Stimulated activated memory B cell treated with anti-CD40 and anti-IgM and Interleukin-4, amounts not matched to agents 10 μg/mL and 1 μg/mL and 100 μg/mL, for 72 hours (primary cell): ENCODE data around the gene ATAD3B.
"Not testable (repeated sequence)": the region's sequence is repeated elsewhere in the genome, so short reads cannot be mapped to it uniquely, and the experiment has no call there.

ENCODE experiments used
- ATAC-seq: fragments of 150-1000 bp; cut with Tn5 transposase; 2 replicates; pipeline ENCODE4 v1.10.0; 2021
- H3K27ac Mint-ChIP-seq: one replicate; pipeline ENCODE4 v1.8.0; 2022; ENCODE audit warnings: mild to moderate bottlenecking, mixed read lengths
- H3K27me3 Mint-ChIP-seq: one replicate; pipeline ENCODE4 v1.8.0; 2022; ENCODE audit warnings: mixed read lengths
- H3K36me3 Mint-ChIP-seq: one replicate; pipeline ENCODE4 v1.8.0; 2022; ENCODE audit warnings: mixed read lengths
- H3K4me1 Mint-ChIP-seq: one replicate; pipeline ENCODE4 v1.8.0; 2022; ENCODE audit warnings: mixed read lengths
- H3K4me3 Mint-ChIP-seq: one replicate; pipeline ENCODE4 v1.8.0; 2022; ENCODE audit warnings: mild to moderate bottlenecking, moderate library complexity, mixed read lengths
- H3K9me3 Mint-ChIP-seq: one replicate; pipeline ENCODE4 v1.8.0; 2022; ENCODE audit warnings: mixed read lengths

Gene ATAD3B

GRCh38 chr1:1479547-1480487, 8.3 kb downstream of the ATAD3B start:
- peaks cover 40% of the 10 kb centered on the region for H3K36me3 Mint-ChIP-seq

DNA sequence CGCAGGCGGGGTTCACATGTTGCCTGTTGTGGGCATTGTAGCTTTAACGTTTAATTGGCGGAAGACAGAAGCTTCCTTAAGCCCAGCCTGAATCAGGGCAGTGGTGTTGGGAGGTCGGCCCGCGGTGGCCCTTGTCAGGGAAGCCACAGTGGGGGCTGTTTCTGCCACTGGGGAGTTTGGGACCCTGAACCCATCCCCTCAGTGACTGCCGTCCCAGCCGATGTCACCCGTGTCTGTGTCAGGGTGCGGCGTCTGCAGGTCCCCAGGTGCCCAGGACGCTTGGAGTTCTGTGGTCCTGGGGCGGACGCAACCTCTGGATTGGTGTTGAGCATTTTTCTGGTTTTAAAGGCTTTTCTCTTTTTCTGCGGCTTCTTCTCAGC, 8.9 kb downstream of the ATAD3B start:
- H3K9me3 Mint-ChIP-seq, H3K4me3 Mint-ChIP-seq, H3K27me3 Mint-ChIP-seq, H3K27ac Mint-ChIP-seq, ATAC-seq: not testable (repeated sequence)
- Mint-ChIP-seq H3K36me3 (peaks cover 36% of the 10 kb centered on the region), H3K4me1 (peaks cover 12% of the 10 kb centered on the region)

More at GRCh38 chr1:1479547-1480487, 8.3 kb downstream of the ATAD3B start:
- no peaks in the 10 kb centered on the region for H3K9me3 Mint-ChIP-seq
- no peak overlapping the region for H3K27ac Mint-ChIP-seq
- peaks cover 16% of the 10 kb centered on the region for H3K4me1 Mint-ChIP-seq
- no peaks in the 10 kb centered on the region for H3K27me3 Mint-ChIP-seq
- ATAC-seq = peak; percentile 50
- no peak overlapping the region for H3K4me3 Mint-ChIP-seq

DNA sequence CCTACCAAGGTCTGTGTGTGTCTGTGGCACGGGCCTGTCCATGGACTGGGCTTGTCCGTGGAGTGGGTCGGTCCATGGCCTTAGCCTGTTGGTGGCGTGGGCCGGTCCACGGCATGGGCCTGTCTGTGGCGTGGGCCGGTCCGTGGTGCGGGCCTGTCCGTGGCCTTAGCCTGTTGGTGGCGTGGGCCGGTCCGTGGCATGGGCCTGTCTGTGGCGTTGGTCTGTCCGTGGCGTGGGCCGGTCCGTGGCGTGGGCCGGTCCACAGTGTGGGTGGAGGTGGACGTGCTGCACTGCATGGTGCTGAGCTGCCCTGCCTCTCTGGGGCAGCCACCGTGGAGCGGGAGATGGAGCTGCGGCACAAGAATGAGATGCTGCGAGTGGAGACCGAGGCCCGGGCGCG, 10.2 kb downstream of the ATAD3B start:
- not testable (repeated sequence) for H3K9me3 Mint-ChIP-seq, H3K4me1 Mint-ChIP-seq, H3K27me3 Mint-ChIP-seq, ATAC-seq, H3K4me3 Mint-ChIP-seq, H3K27ac Mint-ChIP-seq
- H3K36me3 Mint-ChIP-seq = peaks cover 29% of the 10 kb centered on the region

DNA sequence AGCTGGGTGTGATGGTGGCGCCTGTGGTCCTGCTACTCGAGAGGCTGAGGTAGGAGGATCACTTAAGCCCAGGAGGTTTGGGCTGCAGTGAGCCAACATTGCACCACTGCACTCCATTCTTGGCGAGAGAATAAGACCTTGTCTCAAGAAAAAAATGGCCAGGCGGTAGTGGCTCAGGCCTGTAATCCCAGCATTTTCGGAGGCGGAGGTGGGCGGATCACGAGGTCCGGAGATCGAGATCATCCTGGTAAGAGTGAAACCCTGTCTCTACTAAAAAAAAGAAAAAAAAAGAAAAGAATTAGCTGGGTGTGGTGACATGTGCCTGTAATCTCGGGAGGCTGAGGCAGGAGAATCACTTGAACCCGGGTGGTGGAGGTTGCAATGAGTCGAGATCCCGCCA, 11.3 kb downstream of the ATAD3B start:
- H3K27ac Mint-ChIP-seq = no peak overlapping the region
- H3K27me3 Mint-ChIP-seq = no peaks in the 10 kb centered on the region
- no peak for ATAC-seq
- peaks cover 10% of the 10 kb centered on the region for H3K4me1 Mint-ChIP-seq
- H3K4me3 Mint-ChIP-seq = no peak overlapping the region
- peaks cover 23% of the 10 kb centered on the region for H3K36me3 Mint-ChIP-seq
- no peaks in the 10 kb centered on the region for H3K9me3 Mint-ChIP-seq

- Mint-ChIP-seq H3K9me3 (no peaks in the 10 kb centered on the region), H3K27ac (no peak overlapping the region), H3K36me3 (peaks cover 23% of the 10 kb centered on the region), H3K4me1 (peaks cover 10% of the 10 kb centered on the region), H3K4me3 (no peak overlapping the region), H3K27me3 (no peaks in the 10 kb centered on the region)
- ATAC-seq = no peak
Measured at GRCh38 chr1:1483714-1484113, 12.1 kb downstream of the ATAD3B start.

GRCh38 chr1:1484976-1485750, 13.6 kb downstream of the ATAD3B start:
- not testable (repeated sequence) for H3K9me3 Mint-ChIP-seq, H3K27me3 Mint-ChIP-seq, H3K4me3 Mint-ChIP-seq, H3K27ac Mint-ChIP-seq, H3K4me1 Mint-ChIP-seq
- ATAC-seq = peak; percentile 20
- H3K36me3 Mint-ChIP-seq = peaks cover 25% of the 10 kb centered on the region

DNA sequence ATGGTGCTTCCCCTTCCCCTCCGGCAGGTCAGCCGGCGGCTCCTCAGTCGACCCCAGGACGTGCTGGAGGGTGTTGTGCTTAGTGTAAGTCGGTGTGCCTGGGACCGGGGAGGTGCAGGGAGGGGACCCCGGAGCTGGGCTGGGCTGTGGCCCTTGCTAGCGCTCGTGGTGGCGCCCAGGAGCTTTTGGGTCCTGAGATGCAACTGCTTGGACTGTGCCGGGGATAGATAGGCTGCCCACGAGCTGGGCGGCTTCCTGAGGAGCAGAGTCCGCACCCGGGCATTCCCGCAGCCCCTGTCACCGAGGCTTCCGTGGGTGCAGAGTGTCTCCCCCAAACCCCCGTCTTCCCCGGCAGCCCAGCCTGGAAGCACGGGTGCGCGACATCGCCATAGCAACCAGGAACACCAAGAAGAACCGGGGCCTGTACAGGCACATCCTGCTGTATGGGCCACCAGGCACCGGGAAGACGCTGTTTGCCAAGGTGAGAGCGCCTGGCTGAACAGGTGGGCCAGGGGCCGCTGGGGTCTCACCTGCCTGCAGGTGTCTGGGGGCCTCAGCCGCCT, 14.3 kb downstream of the ATAD3B start:
- peaks cover 26% of the 10 kb centered on the region for H3K36me3 Mint-ChIP-seq
- not testable (repeated sequence) for H3K9me3 Mint-ChIP-seq, H3K27me3 Mint-ChIP-seq, H3K4me1 Mint-ChIP-seq, H3K4me3 Mint-ChIP-seq, H3K27ac Mint-ChIP-seq, ATAC-seq

GRCh38 chr1:1487701-1488100, 16.1 kb downstream of the ATAD3B start:
- H3K4me3 Mint-ChIP-seq = no peak overlapping the region
- H3K27ac Mint-ChIP-seq = no peak overlapping the region
- no peaks in the 10 kb centered on the region for H3K27me3 Mint-ChIP-seq
- H3K9me3 Mint-ChIP-seq = no peaks in the 10 kb centered on the region
- no peak for ATAC-seq
- H3K36me3 Mint-ChIP-seq = peaks cover 37% of the 10 kb centered on the region
- H3K4me1 Mint-ChIP-seq = no peaks in the 10 kb centered on the region

- ATAC-seq = no peak
- no peaks in the 10 kb centered on the region for H3K4me1 Mint-ChIP-seq
- H3K27me3 Mint-ChIP-seq = no peaks in the 10 kb centered on the region
- H3K4me3 Mint-ChIP-seq = no peak overlapping the region
- peaks cover 52% of the 10 kb centered on the region for H3K36me3 Mint-ChIP-seq
- H3K27ac Mint-ChIP-seq = no peak overlapping the region
- H3K9me3 Mint-ChIP-seq = peaks cover 3% of the 10 kb centered on the region
Measured at GRCh38 chr1:1489231-1489630, 17.7 kb downstream of the ATAD3B start.

DNA sequence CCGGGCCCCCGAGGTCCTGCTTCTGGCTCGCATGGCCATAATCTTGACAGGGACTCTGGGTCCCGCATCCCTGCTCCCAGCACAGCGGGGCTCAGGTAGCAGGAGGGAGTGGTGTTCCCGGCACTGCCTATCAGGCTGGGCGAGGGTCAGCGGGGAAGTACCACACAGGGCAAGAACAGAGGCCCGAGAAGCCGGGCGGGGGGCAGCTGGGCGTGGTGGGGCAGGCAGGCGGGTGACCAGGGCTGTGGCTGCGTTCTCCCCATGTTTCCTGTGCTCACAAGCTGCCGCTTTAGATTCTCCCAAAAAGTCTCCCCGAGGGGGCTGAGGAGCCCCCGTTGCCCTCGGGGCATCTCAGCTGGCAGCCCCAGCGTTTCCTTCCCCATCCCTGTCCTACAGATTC, 18.3 kb downstream of the ATAD3B start:
- Mint-ChIP-seq H3K4me1 (no peaks in the 10 kb centered on the region), H3K9me3 (peaks cover 3% of the 10 kb centered on the region), H3K27me3 (no peaks in the 10 kb centered on the region), H3K36me3 (peaks cover 58% of the 10 kb centered on the region), H3K4me3 (no peak overlapping the region), H3K27ac (no peak overlapping the region)
- ATAC-seq = no peak

DNA sequence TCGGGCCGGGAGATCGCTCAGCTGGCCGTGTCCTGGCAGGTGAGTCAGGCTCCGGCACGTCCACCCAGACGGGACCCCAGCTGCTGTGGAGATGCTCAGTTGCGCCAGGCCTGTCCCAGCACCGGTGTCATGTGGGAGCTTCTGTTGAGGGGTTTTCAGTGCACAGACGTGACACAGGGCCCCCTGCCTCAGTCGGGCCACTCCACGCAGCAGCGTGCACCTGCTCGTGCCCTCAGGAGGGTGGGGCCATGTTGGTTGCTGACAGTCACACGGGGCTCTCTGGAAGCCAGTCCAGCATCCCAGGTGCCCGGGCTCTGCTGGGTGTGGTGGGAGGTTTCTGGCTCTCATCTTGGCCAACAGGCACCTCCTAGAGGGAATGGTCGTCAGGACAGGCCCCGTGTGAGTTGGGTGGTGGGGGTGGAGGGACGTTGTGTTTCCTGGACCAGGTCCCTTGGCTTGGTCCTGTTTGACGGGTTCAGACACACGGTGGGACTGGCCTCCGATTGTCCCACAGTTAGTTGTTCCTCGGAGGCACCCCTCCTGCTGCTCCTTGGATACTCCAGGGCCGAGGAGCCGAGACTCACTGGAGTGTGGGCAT, 19.2 kb downstream of the ATAD3B start:
- H3K4me3 Mint-ChIP-seq = no peak overlapping the region
- peaks cover 3% of the 10 kb centered on the region for H3K9me3 Mint-ChIP-seq
- no peaks in the 10 kb centered on the region for H3K4me1 Mint-ChIP-seq
- H3K27ac Mint-ChIP-seq = no peak overlapping the region
- H3K36me3 Mint-ChIP-seq = peaks cover 65% of the 10 kb centered on the region
- ATAC-seq = no peak
- H3K27me3 Mint-ChIP-seq = no peaks in the 10 kb centered on the region

DNA sequence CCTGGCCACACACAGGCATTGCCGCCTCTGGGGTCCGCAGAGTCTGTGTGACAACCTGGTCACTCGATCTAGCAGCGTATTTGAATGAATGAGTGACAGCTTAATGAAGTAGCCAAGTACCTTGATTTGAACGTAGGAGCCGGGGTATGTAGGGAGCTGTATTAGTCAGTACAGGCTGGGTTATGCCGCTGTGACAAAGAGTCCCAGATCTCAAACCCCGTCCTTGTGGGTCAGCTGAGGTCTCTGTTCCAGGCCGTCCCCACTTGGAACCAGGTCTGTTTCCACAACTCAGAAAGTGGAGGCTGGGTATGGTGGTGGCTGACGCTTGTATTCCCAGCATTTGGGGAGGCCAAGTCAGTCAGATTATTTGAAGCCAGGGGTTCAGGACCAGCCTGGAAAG, 20.0 kb downstream of the ATAD3B start:
- H3K36me3 Mint-ChIP-seq = peaks cover 66% of the 10 kb centered on the region

GRCh38 chr1:1494311-1494710, 22.7 kb downstream of the ATAD3B start:
- peaks cover 60% of the 10 kb centered on the region for H3K36me3 Mint-ChIP-seq
- ATAC-seq = peak; percentile 22
- not testable (repeated sequence) for H3K27ac Mint-ChIP-seq

More for the DNA sequence above, 20.0 kb downstream of the ATAD3B start:
- no peak overlapping the region for H3K4me3 Mint-ChIP-seq
- no peak overlapping the region for H3K27ac Mint-ChIP-seq
- H3K27me3 Mint-ChIP-seq = no peaks in the 10 kb centered on the region
- H3K9me3 Mint-ChIP-seq = peaks cover 3% of the 10 kb centered on the region
- H3K4me1 Mint-ChIP-seq = no peaks in the 10 kb centered on the region
- ATAC-seq = no peak

GRCh38 chr1:1495461-1495975, 24.0 kb downstream of the ATAD3B start:
- ATAC-seq = peak; percentile 17
- not testable (repeated sequence) for H3K9me3 Mint-ChIP-seq, H3K27me3 Mint-ChIP-seq, H3K4me1 Mint-ChIP-seq, H3K27ac Mint-ChIP-seq, H3K4me3 Mint-ChIP-seq
- peaks cover 48% of the 10 kb centered on the region for H3K36me3 Mint-ChIP-seq

More at GRCh38 chr1:1494311-1494710, 22.7 kb downstream of the ATAD3B start:
- H3K4me3 Mint-ChIP-seq, H3K27me3 Mint-ChIP-seq, H3K9me3 Mint-ChIP-seq, H3K4me1 Mint-ChIP-seq: not testable (repeated sequence)

GRCh38 chr1:1504777-1505365, 33.3 kb downstream of the ATAD3B start:
- H3K4me1 Mint-ChIP-seq = peaks cover 14% of the 10 kb centered on the region
- peak overlapping the region; percentile 79 for H3K4me3 Mint-ChIP-seq
- ATAC-seq = peak; percentile 72
- not testable (repeated sequence) for H3K27me3 Mint-ChIP-seq, H3K9me3 Mint-ChIP-seq, H3K36me3 Mint-ChIP-seq
- peak overlapping the region; percentile 86 for H3K27ac Mint-ChIP-seq
